Left lung (tissue), 14 donors: Measurements from ENCODE around the gene PCED1A. TPM values are rescaled to one million over a fixed set of nuclear protein-coding genes. Genes with fewer than 3 reads are reported as not detected.

ENCODE experiments used
- ATAC-seq: fragments of 200-7000 bp; cut with Tn5 transposase; one replicate; pipeline ENCODE4 v1.9.1; 2020; ENCODE audit warnings: moderate library complexity
- DNase-seq, 4 donors: peaks; one replicate each; pipeline ENCODE4 v3.0.0-alpha.2; 2013 to 2020
- H3K27ac ChIP-seq, 2 donors: fragments of 200-600 bp; sonication (generic) in 1 of 2; one replicate each; pipeline versions ENCODE4 v1.5.0 to v1.8.0; 2020 to 2021
- H3K27me3 ChIP-seq, 2 donors: fragments of 200-600 bp; sonication (generic) in 1 of 2; one replicate each; pipeline versions ENCODE4 v1.5.0 to v1.8.0; 2020 to 2021
- H3K36me3 ChIP-seq, 2 donors: fragments of 200-600 bp; sonication (generic) in 1 of 2; one replicate each; pipeline versions ENCODE4 v1.5.0 to v1.8.0; 2020 to 2021
- H3K4me1 ChIP-seq, 2 donors: fragments of 200-600 bp; one replicate each; pipeline ENCODE4 v1.8.0; 2021
- H3K4me3 ChIP-seq, 2 donors: fragments of 200-600 bp; sonication (generic) in 1 of 2; one replicate each; pipeline versions ENCODE4 v1.5.0 to v1.8.0; 2020 to 2021; ENCODE audit warnings: mild to moderate bottlenecking in 1 of 2
- H3K9me3 ChIP-seq, 2 donors: fragments of 200-600 bp; sonication (generic) in 1 of 2; one replicate each; pipeline versions ENCODE4 v1.5.0 to v1.8.0; 2020 to 2021
- CTCF ChIP-seq, 2 donors: fragments of 200-600 bp; sonication (generic) in 1 of 2; IDR thresholded peaks; one replicate each; pipeline versions ENCODE4 v1.5.0 to v1.8.0; 2021; ENCODE audit warnings: antibody characterized with exemption in 2 of 2
- intact Hi-C, 2 donors: fragments of 100-400 bp; cut with DNase I; formaldehyde crosslinking; loops; one replicate each; pipeline versions ENCODE4 v1.11.2 to v1.14.2; 2022
- long read RNA-seq, 12 donors: library from polyadenylated mRNA in 2 of 12; unstranded in 2 of 12; transcript quantifications; one replicate each; pipeline ENCODE4 v2.0.0 and lab custom pipeline, GENCODE V29; 2019 to 2026
- polyA plus RNA-seq, 6 donors: library from polyadenylated mRNA; unstranded; fragments of 120-200 nt; gene quantifications; one replicate each; pipeline ENCODE4 v1.2.1, GENCODE V29; 2013; ENCODE audit not compliant: insufficient read length in 6 of 6
- total RNA-seq, 2 donors: library from RNA; stranded (reverse); fragmentation: NEBNext Ultra II Directional; extraction: Animal tissue kit (Norgen Biotek cat#: 25700); gene quantifications; one replicate each; pipeline ENCODE4 v1.2.1, GENCODE V29; 2021
- donor health status: DM: no; HTN: yes; CAD: no.
- donor health status: DM: no; HTN: no; CAD: no.

PCED1A gene
- total RNA-seq (10 to 100 TPM; 34.3 to 39.2 TPM), polyA plus RNA-seq (10 to 100 TPM; 50.2 to 66.7 (median 61.1) TPM)
- long read RNA-seq, donor 1, partial matches to known transcripts: 113 of 116 reads
- long read RNA-seq, donor 1, other reads (novel, unspliced or antisense): 0 of 116 reads
- long read RNA-seq, donor 2, partial matches to known transcripts: 139 of 155 reads
- long read RNA-seq, donor 2, other reads (novel, unspliced or antisense): 16 of 155 reads
- long read RNA-seq, donor 3, partial matches to known transcripts: 12 of 21 reads
- long read RNA-seq, donor 3, other reads (novel, unspliced or antisense): 5 of 21 reads
- long read RNA-seq, donor 4, partial matches to known transcripts: 4 of 9 reads
- long read RNA-seq, donor 4, other reads (novel, unspliced or antisense): 5 of 9 reads
- long read RNA-seq, donor 5, partial matches to known transcripts: 125 of 139 reads
- long read RNA-seq, donor 5, other reads (novel, unspliced or antisense): 11 of 139 reads
- long read RNA-seq, donor 6, transcript PCED1A-202 (8 exons, 2,016 nt): major isoform, 7 of 32 reads
- long read RNA-seq, donor 6, partial matches to known transcripts: 25 of 32 reads
- long read RNA-seq, donor 6, other reads (novel, unspliced or antisense): 0 of 32 reads
- long read RNA-seq, donor 7, partial matches to known transcripts: 50 of 63 reads
- long read RNA-seq, donor 7, other reads (novel, unspliced or antisense): 10 of 63 reads
- long read RNA-seq, donor 8, partial matches to known transcripts: 124 of 136 reads
- long read RNA-seq, donor 8, other reads (novel, unspliced or antisense): 11 of 136 reads
- long read RNA-seq, donor 9: 0 reads
- long read RNA-seq, donor 10, partial matches to known transcripts: 1 of 5 reads
- long read RNA-seq, donor 10, other reads (novel, unspliced or antisense): 3 of 5 reads
- long read RNA-seq, donor 11: 0 reads
- long read RNA-seq, donor 12, partial matches to known transcripts: 112 of 113 reads
- long read RNA-seq, donor 12, other reads (novel, unspliced or antisense): 0 of 113 reads

GRCh38 chr20:2840138-2840966 lies at the start of gene PCED1A, which contains the start of gene VPS16:
PCED1A (minus strand) TSS chr20:2840655; CDS start chr20:2839912, 743 bp downstream.
VPS16 (plus strand) TSS chr20:2840745; CDS start chr20:2840775, 30 bp downstream.
- DNase-seq: peak; percentile 85 to 97 (median 91)
- no peaks in the 10 kb centered on the region for H3K27me3 ChIP-seq
- H3K27ac ChIP-seq: peak within 1 kb of the TSS; percentile 83 to 96
- intact Hi-C loops: no loop called here
- peak within 1 kb of the TSS; percentile 89 to 95 for H3K4me3 ChIP-seq
- H3K9me3 ChIP-seq: no peaks in the 10 kb centered on the region
- peaks cover 3 to 20% of the 10 kb centered on the region in 2 donors for H3K4me1 ChIP-seq
- ATAC-seq: peak; percentile 99
- no peak for TF ChIP-seq CTCF (IDR thresholded peaks at IDR 0.05)
- peaks cover 0 to 20% of the 10 kb centered on the region in 2 donors for H3K36me3 ChIP-seq

- peaks cover 0 to 36% of the 10 kb centered on the region in 2 donors for H3K4me1 ChIP-seq
- peaks cover 0 to under 1% of the 10 kb centered on the region in 2 donors for H3K9me3 ChIP-seq
- no peak for ATAC-seq
- no peak overlapping the region for H3K27ac ChIP-seq
- intact Hi-C loops: no loop called here
- no peaks in the 10 kb centered on the region for H3K36me3 ChIP-seq
- TF ChIP-seq CTCF (IDR thresholded peaks at IDR 0.05): no peak
- H3K27me3 ChIP-seq: no peaks in the 10 kb centered on the region
- no peak overlapping the region for H3K4me3 ChIP-seq
- DNase-seq: no peak
These were observed 49.3 kb upstream of the PCED1A start for GRCh38 chr20:2889797-2890196.

- peaks cover 0 to 38% of the 10 kb centered on the region in 2 donors for H3K4me1 ChIP-seq
- H3K4me3 ChIP-seq: no peak overlapping the region
- H3K36me3 ChIP-seq: no peaks in the 10 kb centered on the region
- H3K27ac ChIP-seq: no peak overlapping the region
- H3K27me3 ChIP-seq: no peaks in the 10 kb centered on the region
- H3K9me3 ChIP-seq: no peaks in the 10 kb centered on the region
- TF ChIP-seq CTCF (IDR thresholded peaks at IDR 0.05): no peak
- DNase-seq: no peak
- intact Hi-C loops: no loop called here
- peak; percentile 65 for ATAC-seq
These were observed 48.8 kb upstream of the PCED1A start for GRCh38 chr20:2889209-2889608.

- DNase-seq: no peak
These were observed 47.9 kb upstream of the PCED1A start for GRCh38 chr20:2888224-2888955.

More at GRCh38 chr20:2888224-2888955, 47.9 kb upstream of the PCED1A start:
- Histone ChIP-seq H3K4me3 (no peak overlapping the region), H3K36me3 (no peaks in the 10 kb centered on the region), H3K9me3 (no peaks in the 10 kb centered on the region), H3K27me3 (no peaks in the 10 kb centered on the region), H3K27ac (no peak overlapping the region), H3K4me1 (peaks cover 0 to 38% of the 10 kb centered on the region in 2 donors)
- intact Hi-C loops: no loop called here
- peak; percentile 15 for ATAC-seq
- no peak for TF ChIP-seq CTCF (IDR thresholded peaks at IDR 0.05)
